ENCODE results near the gene TIE1. TPM values are rescaled to one million over a fixed set of nuclear protein-coding genes. Genes with fewer than 3 reads are reported as not detected.

The TIE1 gene
- total RNA-seq, 6 experiments from 2014 or later = 0.33 to 1.2 (median 0.54) TPM; not detected in 1

DNA sequence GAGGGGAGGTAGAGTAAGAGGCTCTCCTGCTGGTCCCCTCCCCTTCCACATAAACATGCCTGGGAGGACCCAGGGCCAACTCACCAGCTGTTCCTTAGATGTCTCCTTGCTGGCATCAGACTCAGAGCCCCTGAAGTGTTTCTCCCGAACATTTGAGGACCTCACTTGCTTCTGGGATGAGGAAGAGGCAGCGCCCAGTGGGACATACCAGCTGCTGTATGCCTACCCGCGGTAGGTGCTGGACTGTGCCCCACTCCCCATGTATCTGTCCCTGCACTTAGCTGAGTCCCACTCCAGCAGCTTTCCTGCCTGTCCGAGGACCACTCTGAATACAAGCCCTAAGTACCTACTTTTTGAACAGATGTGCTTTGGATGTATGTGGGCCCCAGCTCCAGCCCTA lies 37.2 kb downstream of the TIE1 start:
- DNase-seq = no peak
- Mint-ChIP-seq H3K27ac (no peak overlapping the region), H3K4me1 (ENCODE audit: low read depth) (no peaks in the 10 kb centered on the region), H3K36me3 (ENCODE audit: low read depth) (no peaks in the 10 kb centered on the region), H3K9me3 (no peaks in the 10 kb centered on the region), H3K27me3 (ENCODE audit: insufficient read depth) (peaks cover 16% of the 10 kb centered on the region), H3K4me3 (no peak overlapping the region)
- TF ChIP-seq CTCF (IDR thresholded peaks at IDR 0.05) = no peak

GRCh38 chr1:43339584-43340232 lies 38.9 kb downstream of the TIE1 start:
- Mint-ChIP-seq H3K27me3 (ENCODE audit: insufficient read depth) (peaks cover 16% of the 10 kb centered on the region), H3K36me3 (ENCODE audit: low read depth) (no peaks in the 10 kb centered on the region), H3K4me3 (no peak overlapping the region), H3K9me3 (no peaks in the 10 kb centered on the region), H3K4me1 (ENCODE audit: low read depth) (no peaks in the 10 kb centered on the region), H3K27ac (no peak overlapping the region)
- TF ChIP-seq CTCF (IDR thresholded peaks at IDR 0.05) = no peak
- DNase-seq = no peak

DNA sequence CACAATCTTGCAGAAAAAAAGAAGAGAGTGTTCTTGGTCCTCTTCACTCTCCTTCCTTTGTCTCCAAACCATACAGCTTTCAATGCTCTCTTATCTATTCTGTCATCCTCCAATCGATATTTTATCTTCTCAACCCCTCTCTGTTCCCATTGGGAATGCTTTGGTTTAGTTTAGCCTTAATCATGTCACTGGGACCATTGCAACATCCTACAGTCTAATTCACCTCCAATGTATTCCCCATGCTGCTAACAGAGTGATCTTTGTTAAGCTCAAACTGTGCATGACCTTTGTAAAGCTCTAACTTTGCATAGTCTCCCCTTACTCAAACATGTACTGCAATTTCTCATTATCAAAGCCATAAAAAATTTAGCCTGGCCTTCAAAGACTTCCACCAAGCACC lies 39.8 kb downstream of the TIE1 start:
- H3K9me3 Mint-ChIP-seq = no peaks in the 10 kb centered on the region
- H3K4me3 Mint-ChIP-seq = no peak overlapping the region
- H3K36me3 Mint-ChIP-seq (ENCODE audit: low read depth) = no peaks in the 10 kb centered on the region
- no peak for DNase-seq
- TF ChIP-seq CTCF (IDR thresholded peaks at IDR 0.05) = no peak
- H3K27ac Mint-ChIP-seq = no peak overlapping the region
- H3K27me3 Mint-ChIP-seq (ENCODE audit: insufficient read depth) = peaks cover 16% of the 10 kb centered on the region
- peaks cover 6% of the 10 kb centered on the region; the same call in 1 of the 2 replicates for H3K4me1 Mint-ChIP-seq (ENCODE audit: low read depth)

GRCh38 chr1:43344267-43344850 lies 43.6 kb downstream of the TIE1 start:
- H3K4me1 Mint-ChIP-seq (ENCODE audit: low read depth) = peaks cover 14% of the 10 kb centered on the region
- no peak overlapping the region for H3K27ac Mint-ChIP-seq
- no peak for TF ChIP-seq CTCF (IDR thresholded peaks at IDR 0.05)
- H3K9me3 Mint-ChIP-seq = no peaks in the 10 kb centered on the region
- DNase-seq = no peak
- H3K4me3 Mint-ChIP-seq = no peak overlapping the region
- H3K36me3 Mint-ChIP-seq (ENCODE audit: low read depth) = no peaks in the 10 kb centered on the region
- H3K27me3 Mint-ChIP-seq (ENCODE audit: insufficient read depth) = peaks cover 20% of the 10 kb centered on the region

DNA sequence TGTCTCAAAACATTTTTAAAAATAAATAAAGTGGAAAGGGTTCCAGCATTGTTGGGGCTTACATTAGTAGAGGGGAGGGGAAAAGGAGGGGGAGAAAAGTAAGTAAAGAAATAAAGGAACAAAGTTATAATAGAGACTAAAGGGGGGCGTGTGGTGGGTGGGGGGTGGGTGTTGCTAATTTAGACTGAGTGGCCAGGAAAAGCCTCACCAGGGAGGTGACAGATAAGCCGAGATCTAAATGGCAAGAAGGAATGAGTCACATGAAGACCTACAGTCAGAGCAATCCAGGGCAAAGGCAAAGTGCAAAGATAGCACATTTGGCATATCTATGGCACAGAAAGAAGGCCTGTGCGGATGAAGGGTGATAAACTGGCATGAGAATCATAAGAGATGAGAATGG lies 44.3 kb downstream of the TIE1 start:
- no peak overlapping the region for H3K4me3 Mint-ChIP-seq
- no peak overlapping the region for H3K27ac Mint-ChIP-seq
- no peak for TF ChIP-seq CTCF (IDR thresholded peaks at IDR 0.05)
- H3K4me1 Mint-ChIP-seq (ENCODE audit: low read depth) = peaks cover 21% of the 10 kb centered on the region
- H3K9me3 Mint-ChIP-seq = no peaks in the 10 kb centered on the region
- no peaks in the 10 kb centered on the region for H3K36me3 Mint-ChIP-seq (ENCODE audit: low read depth)
- no peak for DNase-seq
- peaks cover 18% of the 10 kb centered on the region for H3K27me3 Mint-ChIP-seq (ENCODE audit: insufficient read depth)

All from HFFc6 (cell line).